Esophagus squamous epithelium (tissue), 5 donors: ENCODE measurements around the gene TAPT1. TPM values are rescaled to one million over a fixed set of nuclear protein-coding genes. Genes with fewer than 3 reads are reported as not detected.

Source experiments
- DNase-seq: peaks from one replicate; lab custom pipeline; 2025; lab: John Stamatoyannopoulos, UW
- H3K27ac ChIP-seq, 4 donors: fragments of 200-600 bp; sonication (generic); one replicate each; pipeline ENCODE4 v1.5.1; 2016 to 2019; ENCODE audit warnings: mild to moderate bottlenecking in 1 of 4
- H3K27me3 ChIP-seq, 4 donors: fragments of 200-600 bp; sonication (generic); 1 replicate in 3 of 4; 2 replicates in 1 of 4; pipeline versions ENCODE4 v1.5.1 to v1.6.0; 2017 to 2021; ENCODE audit warnings: antibody characterized with exemption in 1 of 4
- H3K36me3 ChIP-seq, 3 donors: fragments of 200-600 bp; sonication (generic); one replicate each; pipeline ENCODE4 v1.5.1; 2016 to 2019
- H3K4me1 ChIP-seq, 3 donors: fragments of 200-600 bp; sonication (generic); one replicate each; pipeline ENCODE4 v1.5.1; 2017 to 2019
- H3K4me3 ChIP-seq, 4 donors: fragments of 200-600 bp; sonication (generic); 1 replicate in 3 of 4; 2 replicates in 1 of 4; pipeline ENCODE4 v1.5.1; 2016 to 2019; ENCODE audit warnings: mild to moderate bottlenecking in 2 of 4, moderate library complexity in 1 of 4
- H3K9me3 ChIP-seq, 3 donors: fragments of 200-600 bp; sonication (generic); one replicate each; pipeline ENCODE4 v1.5.1; 2016 to 2019
- CTCF ChIP-seq, 6 experiments: fragments of 450-650 bp in 4 of 6; fragments of 200-600 bp in 2 of 6; sonication (generic) in 2 of 6; IDR thresholded peaks; one replicate each; pipeline ENCODE4 v1.5.1; 2016 to 2019; ENCODE audit warnings: antibody characterized with exemption in 6 of 6, mild to moderate bottlenecking in 4 of 6, moderate library complexity in 4 of 6
- POLR2A ChIP-seq, 4 donors: fragments of 450-650 bp; IDR thresholded peaks; one replicate each; pipeline ENCODE4 v1.6.1; 2017; ENCODE audit warnings: antibody characterized with exemption in 4 of 4, mild to moderate bottlenecking in 4 of 4, moderate library complexity in 3 of 4
- WGBS, 2 donors: methylation state at CpG; one replicate each; pipeline ENCODE4 v1.1.5; 2018; 5-methylcytosine and 5-hydroxymethylcytosine counted together
- intact Hi-C: fragments of 100-400 bp; cut with DNase I; formaldehyde crosslinking; loops from one replicate; pipeline ENCODE4 v1.15.0; 2022
- total RNA-seq, 4 donors: library from RNA; depleted of rRNA; stranded (reverse); fragments of >200 nt; gene quantifications; one replicate each; pipeline ENCODE4 v1.1.0, GENCODE V29; 2016
- donor health status: DM: yes; HTN: yes; CAD: no.

The TAPT1 gene
- total RNA-seq, 4 donors from 2014 or later: 9.4 to 23.8 (median 16.9) TPM

- no peak for TF ChIP-seq POLR2A (IDR thresholded peaks at IDR 0.05)
- no peak for TF ChIP-seq CTCF (IDR thresholded peaks at IDR 0.05)
- Histone ChIP-seq H3K4me1 (peaks cover 0 to 12% (median 0%) of the 10 kb centered on the region in 3 donors), H3K36me3 (peaks cover 0 to 33% (median 0%) of the 10 kb centered on the region in 3 donors), H3K27me3 (no peaks in the 10 kb centered on the region), H3K4me3 (no peak overlapping the region), H3K9me3 (no peaks in the 10 kb centered on the region), H3K27ac (no peak overlapping the region)
- WGBS, 2 donors: 94 to 97% methylated on average over 24 to 28 of the region's 28 CpGs
- DNase-seq: no peak
- intact Hi-C loops: no loop called here
Measured at GRCh38 chr4:16256343-16256742, 30.1 kb upstream of the TAPT1 start.

- no peak for TF ChIP-seq POLR2A (IDR thresholded peaks at IDR 0.05)
- TF ChIP-seq CTCF (IDR thresholded peaks at IDR 0.05): no peak
- Histone ChIP-seq H3K27me3 (no peaks in the 10 kb centered on the region), H3K9me3 (no peaks in the 10 kb centered on the region), H3K4me1 (peaks cover 0 to 12% (median 0%) of the 10 kb centered on the region in 3 donors), H3K4me3 (no peak overlapping the region), H3K36me3 (peaks cover 0 to 33% (median 0%) of the 10 kb centered on the region in 3 donors), H3K27ac (no peak overlapping the region)
- intact Hi-C loops: no loop called here
- 87 to 93% methylated on average over 2 of the region's 2 CpGs for WGBS, 2 donors
- DNase-seq: no peak
Measured at GRCh38 chr4:16255730-16256129, 29.5 kb upstream of the TAPT1 start.

- Histone ChIP-seq H3K9me3 (no peaks in the 10 kb centered on the region), H3K36me3 (peaks cover 0 to 33% (median 0%) of the 10 kb centered on the region in 3 donors), H3K4me1 (peaks cover 0 to 12% (median 0%) of the 10 kb centered on the region in 3 donors), H3K4me3 (no peak overlapping the region), H3K27me3 (no peaks in the 10 kb centered on the region), H3K27ac (no peak overlapping the region)
- WGBS, 2 donors: 39 to 41% methylated on average over 2 of the region's 2 CpGs
- intact Hi-C loops: no loop called here
- no peak for DNase-seq
- TF ChIP-seq POLR2A (IDR thresholded peaks at IDR 0.05): no peak
- no peak for TF ChIP-seq CTCF (IDR thresholded peaks at IDR 0.05)
Measured at GRCh38 chr4:16253127-16253960, 27.1 kb upstream of the TAPT1 start.

- Histone ChIP-seq H3K9me3 (no peaks in the 10 kb centered on the region), H3K27me3 (no peaks in the 10 kb centered on the region), H3K27ac (no peak overlapping the region), H3K36me3 (peaks cover 0 to 35% (median 0%) of the 10 kb centered on the region in 3 donors), H3K4me3 (no peak overlapping the region), H3K4me1 (peaks cover 0 to 12% (median 0%) of the 10 kb centered on the region in 3 donors)
- TF ChIP-seq CTCF (IDR thresholded peaks at IDR 0.05): no peak
- no peak for TF ChIP-seq POLR2A (IDR thresholded peaks at IDR 0.05)
- 87 to 89% methylated on average over 6 of the region's 6 CpGs for whole genome bisulfite sequencing, 2 donors
- intact Hi-C loops: no loop called here
- DNase-seq: no peak
Measured at GRCh38 chr4:16250661-16251365, 24.5 kb upstream of the TAPT1 start.

GRCh38 chr4:16248605-16249004 lies 22.3 kb upstream of the TAPT1 start:
- peaks cover 0 to 33% (median 0%) of the 10 kb centered on the region in 3 donors for H3K36me3 ChIP-seq
- TF ChIP-seq CTCF (IDR thresholded peaks at IDR 0.05): no peak
- TF ChIP-seq POLR2A (IDR thresholded peaks at IDR 0.05): no peak
- no peaks in the 10 kb centered on the region for H3K27me3 ChIP-seq
- H3K4me1 ChIP-seq: peaks cover 0 to 8% (median 0%) of the 10 kb centered on the region in 3 donors
- WGBS, 2 donors: 94 to 98% methylated on average over 2 of the region's 2 CpGs
- intact Hi-C loops: no loop called here
- DNase-seq: no peak
- H3K27ac ChIP-seq: no peak overlapping the region
- H3K4me3 ChIP-seq: no peak overlapping the region
- H3K9me3 ChIP-seq: no peaks in the 10 kb centered on the region
